Mesendoderm (in vitro differentiated cells): Measurements from ENCODE around the gene CDC42EP3.
A peak's percentile ranks its signal among the peaks of the same experiment; 100 is the strongest.

Source experiments
- DNase-seq: peaks from one replicate; pipeline ENCODE4 v3.0.0; 2013
- H2AK5ac ChIP-seq: 2 replicates; pipeline ENCODE4 v1.6.1; 2013; ENCODE audit warnings: low read length, inconsistent platforms
- H2BK120ac ChIP-seq: 2 replicates; pipeline ENCODE4 v1.6.1; 2013; ENCODE audit warnings: low read depth, mild to moderate bottlenecking, low read length, moderate library complexity, mixed read lengths
- H2BK15ac ChIP-seq: replicated peaks from 2 replicates; pipeline ENCODE4 v1.6.1; 2013; ENCODE audit warnings: low read depth, mild to moderate bottlenecking, moderate library complexity
- H2BK5ac ChIP-seq: 2 replicates; pipeline ENCODE4 v1.6.1; 2013; ENCODE audit warnings: low read length, inconsistent platforms
- H3K18ac ChIP-seq: 2 replicates; pipeline ENCODE4 v1.6.1; 2013; ENCODE audit warnings: mild to moderate bottlenecking, low read length, mixed read lengths
- H3K23ac ChIP-seq: one replicate; pipeline ENCODE4 v1.6.1; 2013; ENCODE audit warnings: low read length
- H3K27ac ChIP-seq: 2 replicates; pipeline ENCODE4 v1.5.1; 2013; ENCODE audit warnings: low read depth, mild to moderate bottlenecking, inconsistent platforms, low read length, moderate library complexity
- H3K27me3 ChIP-seq: 2 replicates; pipeline ENCODE4 v1.6.1; 2013; ENCODE audit warnings: low read length, control low read depth, mild to moderate bottlenecking, inconsistent platforms; ENCODE audit not compliant: insufficient read depth, poor library complexity
- H3K36me3 ChIP-seq: 2 replicates; pipeline ENCODE4 v1.6.1; 2013; ENCODE audit warnings: low read length, inconsistent platforms; ENCODE audit not compliant: control insufficient read depth, insufficient read depth
- H3K4ac ChIP-seq: one replicate; pipeline ENCODE4 v1.6.1; 2013; ENCODE audit warnings: low read depth, mild to moderate bottlenecking, low read length, moderate library complexity
- H3K4me1 ChIP-seq: 2 replicates; pipeline ENCODE4 v1.6.1; 2013; ENCODE audit warnings: low read depth, low read length, inconsistent platforms; ENCODE audit not compliant: control insufficient read depth
- H3K4me2 ChIP-seq: 2 replicates; pipeline ENCODE4 v1.6.1; 2013; ENCODE audit warnings: low read length
- H3K4me3 ChIP-seq: 2 replicates; pipeline ENCODE4 v1.5.1; 2013; ENCODE audit warnings: mild to moderate bottlenecking, low read length
- H3K56ac ChIP-seq: one replicate; pipeline ENCODE4 v1.6.1; 2013; ENCODE audit warnings: low read length
- H3K79me1 ChIP-seq: 2 replicates; pipeline ENCODE4 v1.6.1; 2013; ENCODE audit warnings: low read length, inconsistent platforms
- H3K79me2 ChIP-seq: 2 replicates; pipeline ENCODE4 v1.6.1; 2013; ENCODE audit warnings: mild to moderate bottlenecking, low read length; ENCODE audit not compliant: control insufficient read depth, insufficient read depth
- H3K9ac ChIP-seq: 2 replicates; pipeline ENCODE4 v1.6.1; 2013; ENCODE audit warnings: low read length, inconsistent platforms
- H4K5ac ChIP-seq: one replicate; pipeline ENCODE4 v1.6.1; 2013; ENCODE audit warnings: low read length
- H4K8ac ChIP-seq: one replicate; pipeline ENCODE4 v1.6.1; 2013; ENCODE audit warnings: low read depth, mild to moderate bottlenecking, control low read depth, low read length, moderate library complexity
- WGBS: extraction: QIAGEN DNeasy Blood & Tissue Kit; methylation state at CpG from one replicate; pipeline ENCODE4 v1.1.7; 2013; ENCODE audit warnings: low lambda C conversion rate, missing lambda C conversion rate; ENCODE audit not compliant: insufficient coverage; ENCODE audit errors: extremely low coverage; 5-methylcytosine and 5-hydroxymethylcytosine counted together

The CDC42EP3 gene

DNA sequence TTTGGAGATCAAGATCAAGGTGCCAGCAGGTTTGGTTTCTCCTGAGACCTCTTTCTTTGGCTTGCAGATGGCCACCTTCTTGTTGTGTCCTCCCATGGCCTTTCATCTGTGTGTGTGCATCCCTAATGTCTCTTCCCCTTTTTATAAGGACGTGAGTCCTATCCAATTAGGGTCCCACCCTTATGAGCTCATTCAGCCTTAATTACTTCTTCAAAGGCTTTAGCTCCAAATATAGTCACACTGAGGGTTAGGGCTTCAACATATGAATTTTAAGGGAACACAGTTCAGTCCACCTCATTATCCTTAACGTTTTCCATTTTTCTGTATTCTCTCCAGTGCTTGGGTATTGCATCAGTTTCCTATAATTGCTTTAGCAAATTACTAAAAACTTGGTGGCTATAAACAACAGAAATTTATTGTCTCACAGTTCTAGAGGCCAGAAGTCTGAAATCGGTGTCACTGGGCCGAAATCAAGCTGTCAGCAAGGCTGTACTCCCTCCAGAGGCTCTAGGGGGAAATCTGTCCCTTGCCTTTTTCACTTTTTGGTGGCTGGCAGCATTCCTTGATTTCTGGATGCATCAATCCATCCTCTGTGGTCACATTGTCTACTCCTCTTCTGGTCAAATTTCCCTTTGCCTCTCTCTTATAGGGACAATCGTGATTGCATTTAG, 34.1 kb downstream of the CDC42EP3 start:
- DNase-seq = no peak
- Histone ChIP-seq H3K18ac (no peak overlapping the region), H3K23ac (no peak overlapping the region), H3K27me3 (no peaks in the 10 kb centered on the region), H3K4me1 (peaks cover 2% of the 10 kb centered on the region), H3K79me2 (no peaks in the 10 kb centered on the region), H3K79me1 (no peaks in the 10 kb centered on the region), H2BK5ac (no peak overlapping the region), H3K9ac (no peak overlapping the region), H3K56ac (no peak overlapping the region), H3K36me3 (no peaks in the 10 kb centered on the region), H3K4ac (no peak overlapping the region), H2BK15ac (no peak overlapping the region), H4K5ac (no peak overlapping the region), H2AK5ac (no peak overlapping the region), H2BK120ac (no peak overlapping the region), H3K27ac (no peak overlapping the region), H4K8ac (no peak overlapping the region), H3K4me2 (no peak overlapping the region), H3K4me3 (no peak overlapping the region)
- no CpG with 5 or more reads among the region's 5 CpGs for WGBS

DNA sequence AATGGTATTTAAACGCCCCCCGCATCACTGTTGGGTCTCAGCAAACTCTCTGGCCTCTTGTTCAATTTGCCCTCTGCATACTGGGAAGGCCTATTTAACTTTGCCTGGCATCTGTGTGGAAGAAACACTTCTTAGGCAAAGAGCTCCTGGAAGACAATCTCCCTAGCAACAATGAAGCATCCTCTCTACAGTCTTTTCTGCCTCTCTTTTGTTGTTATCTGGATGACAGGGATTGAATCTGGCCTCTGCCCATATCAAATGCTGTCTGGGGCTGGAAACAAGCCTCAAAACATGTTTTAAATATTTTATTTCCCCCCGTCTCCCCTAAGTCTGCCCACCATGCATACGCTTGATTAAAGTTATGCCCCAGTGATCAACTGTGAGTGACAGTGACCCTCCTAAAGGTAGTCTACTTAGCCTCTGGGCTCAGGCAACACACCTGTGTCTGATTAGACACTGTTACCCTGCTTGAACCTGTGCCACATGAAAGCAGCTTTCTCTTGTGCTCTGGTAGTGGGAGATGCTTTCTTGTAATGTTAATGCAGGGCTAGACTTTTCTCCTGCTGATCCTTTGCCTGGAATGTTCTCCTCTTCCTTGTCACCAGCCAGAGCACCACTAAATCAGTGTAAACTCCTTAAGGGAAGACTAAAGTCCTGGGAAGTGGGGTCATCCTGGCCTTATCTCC, 34.9 kb downstream of the CDC42EP3 start:
- no peaks in the 10 kb centered on the region for H3K36me3 ChIP-seq
- H2BK5ac ChIP-seq = no peak overlapping the region
- H3K4me1 ChIP-seq = peaks cover 2% of the 10 kb centered on the region
- no peak overlapping the region for H3K4ac ChIP-seq
- no peak overlapping the region for H4K8ac ChIP-seq
- no peak overlapping the region for H3K27ac ChIP-seq
- DNase-seq = no peak
- H3K56ac ChIP-seq = no peak overlapping the region
- no peaks in the 10 kb centered on the region for H3K27me3 ChIP-seq
- no peak overlapping the region for H3K23ac ChIP-seq
- no peak overlapping the region for H4K5ac ChIP-seq
- H3K9ac ChIP-seq = no peak overlapping the region
- no peak overlapping the region for H3K4me2 ChIP-seq
- no peaks in the 10 kb centered on the region for H3K79me1 ChIP-seq
- H2BK15ac ChIP-seq = no peak overlapping the region
- H2AK5ac ChIP-seq = peak overlapping the region; percentile 49
- no peak overlapping the region for H2BK120ac ChIP-seq
- no peaks in the 10 kb centered on the region for H3K79me2 ChIP-seq
- no peak overlapping the region for H3K4me3 ChIP-seq
- no CpG with 5 or more reads among the region's 4 CpGs for WGBS
- no peak overlapping the region for H3K18ac ChIP-seq

GRCh38 chr2:37635504-37636380, 35.7 kb downstream of the CDC42EP3 start:
- no peak overlapping the region for H2BK120ac ChIP-seq
- no peak for DNase-seq

GRCh38 chr2:37634914-37635503, 36.4 kb downstream of the CDC42EP3 start:
- no peak overlapping the region for H4K8ac ChIP-seq
- no peaks in the 10 kb centered on the region for H3K79me2 ChIP-seq
- no peak overlapping the region for H3K4me2 ChIP-seq
- H3K36me3 ChIP-seq = no peaks in the 10 kb centered on the region
- peaks cover 2% of the 10 kb centered on the region for H3K4me1 ChIP-seq
- no peaks in the 10 kb centered on the region for H3K79me1 ChIP-seq
- H2BK5ac ChIP-seq = no peak overlapping the region
- peak overlapping the region; percentile 56 for H2AK5ac ChIP-seq
- no peak overlapping the region for H2BK120ac ChIP-seq
- no peak overlapping the region for H3K27ac ChIP-seq
- peak overlapping the region; percentile 11 for H3K56ac ChIP-seq
- no peak overlapping the region for H2BK15ac ChIP-seq
- no peak overlapping the region for H3K23ac ChIP-seq
- H3K27me3 ChIP-seq = no peaks in the 10 kb centered on the region
- no peak overlapping the region for H3K4ac ChIP-seq
- H3K4me3 ChIP-seq = no peak overlapping the region
- WGBS = no CpG with 5 or more reads among the region's 8 CpGs
- no peak for DNase-seq
- H3K9ac ChIP-seq = no peak overlapping the region
- H3K18ac ChIP-seq = no peak overlapping the region
- H4K5ac ChIP-seq = no peak overlapping the region

More at GRCh38 chr2:37635504-37636380, 35.7 kb downstream of the CDC42EP3 start:
- no peak overlapping the region for H2AK5ac ChIP-seq
- H4K5ac ChIP-seq = no peak overlapping the region
- no peaks in the 10 kb centered on the region for H3K79me1 ChIP-seq
- no peak overlapping the region for H2BK5ac ChIP-seq
- no peak overlapping the region for H4K8ac ChIP-seq
- no peaks in the 10 kb centered on the region for H3K27me3 ChIP-seq
- H3K56ac ChIP-seq = no peak overlapping the region
- no peak overlapping the region for H3K9ac ChIP-seq
- H3K4me3 ChIP-seq = no peak overlapping the region
- no peaks in the 10 kb centered on the region for H3K79me2 ChIP-seq
- H3K27ac ChIP-seq = no peak overlapping the region
- no peak overlapping the region for H3K23ac ChIP-seq
- WGBS = no CpG with 5 or more reads among the region's 8 CpGs
- H3K4ac ChIP-seq = no peak overlapping the region
- no peak overlapping the region for H3K18ac ChIP-seq
- H3K4me2 ChIP-seq = no peak overlapping the region
- H3K4me1 ChIP-seq = peaks cover 2% of the 10 kb centered on the region
- no peaks in the 10 kb centered on the region for H3K36me3 ChIP-seq
- no peak overlapping the region for H2BK15ac ChIP-seq

- no CpG with 5 or more reads among the region's 3 CpGs for WGBS
- DNase-seq = peak; percentile 76
- H3K56ac ChIP-seq = no peak overlapping the region
- H2BK5ac ChIP-seq = no peak overlapping the region
- H3K36me3 ChIP-seq = no peaks in the 10 kb centered on the region
- no peak overlapping the region for H3K4ac ChIP-seq
- no peaks in the 10 kb centered on the region for H3K79me1 ChIP-seq
- H3K27me3 ChIP-seq = no peaks in the 10 kb centered on the region
- no peak overlapping the region for H2BK120ac ChIP-seq
- H3K4me3 ChIP-seq = no peak overlapping the region
- no peak overlapping the region for H3K23ac ChIP-seq
- H2AK5ac ChIP-seq = no peak overlapping the region
- H3K9ac ChIP-seq = no peak overlapping the region
- no peak overlapping the region for H4K5ac ChIP-seq
- no peak overlapping the region for H3K27ac ChIP-seq
- peaks cover 2% of the 10 kb centered on the region for H3K4me1 ChIP-seq
- no peaks in the 10 kb centered on the region for H3K79me2 ChIP-seq
- H2BK15ac ChIP-seq = no peak overlapping the region
- H4K8ac ChIP-seq = no peak overlapping the region
- no peak overlapping the region for H3K4me2 ChIP-seq
- no peak overlapping the region for H3K18ac ChIP-seq
Observed at GRCh38 chr2:37633845-37634244, 37.6 kb downstream of the CDC42EP3 start.
